ENCODE measurements around the gene COLGALT1. TPM values are rescaled to one million over a fixed set of nuclear protein-coding genes. Genes with fewer than 3 reads are reported as not detected.

The COLGALT1 gene
- total RNA-seq, 1 donor from 2014 or later = 38.4 TPM

DNA sequence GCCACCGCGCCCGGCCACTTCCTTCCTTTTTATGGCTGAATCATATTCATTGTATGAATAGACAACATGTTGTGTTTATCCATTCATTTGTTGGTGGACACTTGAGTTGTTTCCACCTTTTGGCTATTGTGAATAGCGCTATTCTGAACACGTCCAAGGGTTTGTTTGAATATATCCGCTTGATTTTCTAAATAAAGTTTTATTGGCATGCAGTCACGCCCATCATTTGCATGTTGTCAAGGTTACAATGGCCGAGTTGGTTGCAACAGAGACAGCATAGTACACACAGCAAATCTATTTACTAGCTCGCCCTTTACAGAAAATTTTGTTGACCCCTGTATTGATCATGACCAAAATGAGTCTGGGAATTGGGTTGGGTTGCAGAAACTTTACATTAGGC, 43.5 kb downstream of the COLGALT1 start:
- H3K9me3 Mint-ChIP-seq = no peaks in the 10 kb centered on the region
- TF ChIP-seq EZH2phosphoT487 (IDR thresholded peaks at IDR 0.05) (no peak), EZH2 (IDR thresholded peaks at IDR 0.05) (no peak)
- TF ChIP-seq, protein P1, sequence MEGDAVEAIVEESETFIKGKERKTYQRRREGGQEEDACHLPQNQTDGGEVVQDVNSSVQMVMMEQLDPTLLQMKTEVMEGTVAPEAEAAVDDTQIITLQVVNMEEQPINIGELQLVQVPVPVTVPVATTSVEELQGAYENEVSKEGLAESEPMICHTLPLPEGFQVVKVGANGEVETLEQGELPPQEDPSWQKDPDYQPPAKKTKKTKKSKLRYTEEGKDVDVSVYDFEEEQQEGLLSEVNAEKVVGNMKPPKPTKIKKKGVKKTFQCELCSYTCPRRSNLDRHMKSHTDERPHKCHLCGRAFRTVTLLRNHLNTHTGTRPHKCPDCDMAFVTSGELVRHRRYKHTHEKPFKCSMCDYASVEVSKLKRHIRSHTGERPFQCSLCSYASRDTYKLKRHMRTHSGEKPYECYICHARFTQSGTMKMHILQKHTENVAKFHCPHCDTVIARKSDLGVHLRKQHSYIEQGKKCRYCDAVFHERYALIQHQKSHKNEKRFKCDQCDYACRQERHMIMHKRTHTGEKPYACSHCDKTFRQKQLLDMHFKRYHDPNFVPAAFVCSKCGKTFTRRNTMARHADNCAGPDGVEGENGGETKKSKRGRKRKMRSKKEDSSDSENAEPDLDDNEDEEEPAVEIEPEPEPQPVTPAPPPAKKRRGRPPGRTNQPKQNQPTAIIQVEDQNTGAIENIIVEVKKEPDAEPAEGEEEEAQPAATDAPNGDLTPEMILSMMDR (IDR thresholded peaks at IDR 0.05) = no peak
- H3K4me2 ChIP-seq = no peak overlapping the region
- no peaks in the 10 kb centered on the region for H3K36me3 ChIP-seq
- no peaks in the 10 kb centered on the region for H3K9me3 ChIP-seq (ENCODE audit: low read depth)
- H3K4me3 Mint-ChIP-seq = no peak overlapping the region
- H3K4me3 ChIP-seq = no peak overlapping the region
- H3K27me3 Mint-ChIP-seq (ENCODE audit: insufficient read depth, low read depth) = peaks cover 5% of the 10 kb centered on the region
- H3K36me3 Mint-ChIP-seq = no peaks in the 10 kb centered on the region
- no peaks in the 10 kb centered on the region for H4K20me1 ChIP-seq (ENCODE audit: low read depth)
- no peak overlapping the region for H3K27ac Mint-ChIP-seq
- no peak for DNase-seq (ENCODE audit: low spot score)
- H3K4me1 ChIP-seq = no peaks in the 10 kb centered on the region
- H3K4me1 Mint-ChIP-seq = peaks cover 5% of the 10 kb centered on the region
- H3K27me3 ChIP-seq = peaks cover 11% of the 10 kb centered on the region
- no peaks in the 10 kb centered on the region for H3K79me2 ChIP-seq (ENCODE audit: low read depth)
- no peak overlapping the region for H3K27ac ChIP-seq
- peaks cover under 1% of the 10 kb centered on the region for H3F3A ChIP-seq (ENCODE audit: low read depth)
- H3K9ac ChIP-seq = no peak overlapping the region
- H2AFZ ChIP-seq (replicated peaks) = no peak overlapping the region

DNA sequence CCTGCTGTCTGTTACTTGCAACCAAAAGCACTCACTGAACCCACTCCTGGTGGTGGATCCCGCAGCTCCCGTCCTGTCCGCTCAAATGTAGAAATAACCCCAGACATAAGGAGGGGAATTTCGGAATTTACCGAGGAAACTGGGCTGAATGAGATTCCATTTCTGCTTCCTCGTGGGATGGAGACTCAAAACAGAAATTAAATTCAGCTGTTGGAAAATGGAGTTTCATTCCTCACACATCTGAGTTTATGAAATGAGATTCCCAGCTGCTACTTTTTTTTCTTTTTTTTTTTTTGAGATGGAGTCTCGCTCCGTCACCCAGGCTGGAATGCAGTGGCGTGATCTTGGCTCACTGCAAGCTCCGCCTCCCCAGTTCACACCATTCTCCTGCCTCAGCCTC, 44.3 kb downstream of the COLGALT1 start:
- Histone ChIP-seq H3K79me2 (ENCODE audit: low read depth) (no peaks in the 10 kb centered on the region), H3K9me3 (ENCODE audit: low read depth) (no peaks in the 10 kb centered on the region), H3K4me2 (no peak overlapping the region), H3K4me1 (peaks cover 2% of the 10 kb centered on the region), H3K9ac (no peak overlapping the region), H3K27me3 (peaks cover 11% of the 10 kb centered on the region), H3F3A (ENCODE audit: low read depth) (peaks cover 9% of the 10 kb centered on the region), H3K4me3 (no peak overlapping the region), H4K20me1 (ENCODE audit: low read depth) (no peaks in the 10 kb centered on the region), H3K27ac (no peak overlapping the region), H3K36me3 (no peaks in the 10 kb centered on the region), H2AFZ (replicated peaks) (no peak overlapping the region)
- peaks cover 6% of the 10 kb centered on the region for H3K27me3 Mint-ChIP-seq (ENCODE audit: insufficient read depth, low read depth)
- peaks cover 5% of the 10 kb centered on the region for H3K4me1 Mint-ChIP-seq
- H3K9me3 Mint-ChIP-seq = no peaks in the 10 kb centered on the region
- H3K27ac Mint-ChIP-seq = no peak overlapping the region
- H3K4me3 Mint-ChIP-seq = no peak overlapping the region
- DNase-seq (ENCODE audit: low spot score) = no peak
- H3K36me3 Mint-ChIP-seq = no peaks in the 10 kb centered on the region
- no peak for TF ChIP-seq EZH2 (IDR thresholded peaks at IDR 0.05)
- TF ChIP-seq, protein P1 (IDR thresholded peaks at IDR 0.05) = no peak
- no peak for TF ChIP-seq EZH2phosphoT487 (IDR thresholded peaks at IDR 0.05)

DNA sequence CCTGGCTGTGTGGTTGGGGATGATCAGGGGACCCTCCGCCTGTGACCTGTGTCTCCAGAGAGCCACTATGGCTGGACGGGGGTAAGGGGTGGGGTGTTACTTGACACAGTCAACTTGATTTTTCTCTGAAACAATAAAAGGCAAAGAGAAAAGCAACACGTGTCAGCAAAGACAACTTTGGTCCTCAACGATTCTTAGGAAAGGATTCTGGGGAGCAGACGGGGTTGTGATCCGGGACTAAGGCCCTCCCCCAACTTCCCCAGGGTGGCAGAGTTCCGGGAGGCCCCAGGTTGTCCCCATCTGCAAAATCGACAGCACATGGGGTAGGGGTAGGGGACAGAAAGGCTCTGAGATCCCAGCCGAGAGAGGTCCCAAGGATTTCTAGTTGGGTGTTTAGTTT, 46.2 kb downstream of the COLGALT1 start:
- Histone ChIP-seq H3F3A (ENCODE audit: low read depth) (peaks cover 28% of the 10 kb centered on the region), H2AFZ (replicated peaks) (peak overlapping the region; percentile 47), H4K20me1 (ENCODE audit: low read depth) (no peaks in the 10 kb centered on the region), H3K79me2 (ENCODE audit: low read depth) (no peaks in the 10 kb centered on the region), H3K9me3 (ENCODE audit: low read depth) (no peaks in the 10 kb centered on the region), H3K4me1 (peaks cover 5% of the 10 kb centered on the region), H3K4me2 (no peak overlapping the region), H3K27me3 (peaks cover 11% of the 10 kb centered on the region), H3K9ac (no peak overlapping the region), H3K27ac (no peak overlapping the region), H3K36me3 (no peaks in the 10 kb centered on the region), H3K4me3 (no peak overlapping the region)
- no peak for TF ChIP-seq EZH2phosphoT487 (IDR thresholded peaks at IDR 0.05)
- TF ChIP-seq EZH2 (IDR thresholded peaks at IDR 0.05) = no peak
- no peak overlapping the region for H3K27ac Mint-ChIP-seq
- H3K36me3 Mint-ChIP-seq = no peaks in the 10 kb centered on the region
- DNase-seq (ENCODE audit: low spot score) = no peak
- H3K9me3 Mint-ChIP-seq = no peaks in the 10 kb centered on the region
- H3K4me1 Mint-ChIP-seq = peaks cover 9% of the 10 kb centered on the region
- no peak overlapping the region for H3K4me3 Mint-ChIP-seq
- peaks cover 6% of the 10 kb centered on the region for H3K27me3 Mint-ChIP-seq (ENCODE audit: insufficient read depth, low read depth)

DNA sequence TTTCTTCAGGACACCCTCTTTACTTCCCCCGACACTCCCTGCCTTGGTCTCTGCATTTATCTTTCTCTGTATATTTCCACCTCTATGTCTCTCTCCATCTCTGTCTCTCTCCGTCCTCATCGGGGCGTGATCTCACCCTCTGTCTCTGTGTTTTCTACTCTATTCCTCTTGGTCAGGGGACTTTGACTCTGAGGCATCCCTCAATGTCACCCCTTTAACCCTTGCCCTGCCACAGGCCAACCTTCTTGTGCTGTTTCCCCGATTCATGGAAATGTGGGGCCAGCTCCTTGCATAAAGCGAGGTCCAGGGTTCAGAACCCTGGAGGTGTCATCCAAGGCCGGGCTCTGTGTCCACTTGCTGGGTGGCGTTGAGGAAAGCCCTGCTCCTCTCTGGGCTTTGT, 46.8 kb downstream of the COLGALT1 start:
- TF ChIP-seq, protein P1 (IDR thresholded peaks at IDR 0.05) = no peak
- TF ChIP-seq EZH2phosphoT487 (IDR thresholded peaks at IDR 0.05) = no peak
- TF ChIP-seq EZH2 (IDR thresholded peaks at IDR 0.05) = no peak
- no peak for DNase-seq (ENCODE audit: low spot score)
- H3K36me3 ChIP-seq = no peaks in the 10 kb centered on the region
- H3K4me3 ChIP-seq = no peak overlapping the region
- no peaks in the 10 kb centered on the region for H3K9me3 ChIP-seq (ENCODE audit: low read depth)
- H3K27ac ChIP-seq = no peak overlapping the region
- H3K27me3 ChIP-seq = peaks cover 11% of the 10 kb centered on the region
- no peak overlapping the region for H3K4me3 Mint-ChIP-seq
- H3K27ac Mint-ChIP-seq = no peak overlapping the region
- no peak overlapping the region for H3K4me2 ChIP-seq
- H3K4me1 Mint-ChIP-seq = peaks cover 12% of the 10 kb centered on the region
- no peaks in the 10 kb centered on the region for H4K20me1 ChIP-seq (ENCODE audit: low read depth)
- H2AFZ ChIP-seq (replicated peaks) = peak overlapping the region; percentile 47
- no peaks in the 10 kb centered on the region for H3K36me3 Mint-ChIP-seq
- peaks cover 6% of the 10 kb centered on the region for H3K27me3 Mint-ChIP-seq (ENCODE audit: insufficient read depth, low read depth)
- H3F3A ChIP-seq (ENCODE audit: low read depth) = peaks cover 34% of the 10 kb centered on the region
- no peaks in the 10 kb centered on the region for H3K9me3 Mint-ChIP-seq
- H3K9ac ChIP-seq = no peak overlapping the region
- H3K79me2 ChIP-seq (ENCODE audit: low read depth) = no peaks in the 10 kb centered on the region
- H3K4me1 ChIP-seq = peaks cover 5% of the 10 kb centered on the region

Data from neural progenitor cell (in vitro differentiated cells).